Stimulated activated CD8-positive, alpha-beta memory T cell treated with anti-CD3 and anti-CD28 coated beads, Interleukin-15, amount 100 ng/mL, for 48 hours (primary cell): ENCODE data around the gene GPC6.

ENCODE experiments used
- DNase-seq, 2 donors: peaks; one replicate each; pipeline ENCODE4 v3.0.0-alpha.2; 2020; ENCODE audit warnings: low read depth in 2 of 2

The GPC6 gene

GRCh38 chr13:93499991-93500390, 273.4 kb downstream of the GPC6 start:
- DNase-seq = no peak

GRCh38 chr13:93502071-93502470, 275.5 kb downstream of the GPC6 start:
- no peak for DNase-seq

GRCh38 chr13:93502987-93503615, 276.5 kb downstream of the GPC6 start:
- no peak for DNase-seq

- DNase-seq = no peak
Measured at GRCh38 chr13:93505104-93505952, 278.7 kb downstream of the GPC6 start.

GRCh38 chr13:93511011-93511410, 284.4 kb downstream of the GPC6 start:
- DNase-seq = no peak

- DNase-seq = no peak
Measured at GRCh38 chr13:93515267-93515666, 288.7 kb downstream of the GPC6 start.

GRCh38 chr13:93517658-93518057, 291.1 kb downstream of the GPC6 start:
- DNase-seq = no peak

GRCh38 chr13:93521307-93521706, 294.7 kb downstream of the GPC6 start:
- no peak for DNase-seq

GRCh38 chr13:93522501-93522900, 295.9 kb downstream of the GPC6 start:
- DNase-seq = no peak

GRCh38 chr13:93525087-93525486, 298.5 kb downstream of the GPC6 start:
- no peak for DNase-seq

GRCh38 chr13:93527748-93528297, 301.2 kb downstream of the GPC6 start:
- DNase-seq = no peak

GRCh38 chr13:93529961-93530360, 303.4 kb downstream of the GPC6 start:
- no peak for DNase-seq

- no peak for DNase-seq
Measured at GRCh38 chr13:93534181-93534700, 307.6 kb downstream of the GPC6 start.

GRCh38 chr13:93535251-93535650, 308.6 kb downstream of the GPC6 start:
- DNase-seq = no peak

GRCh38 chr13:93539914-93540313, 313.3 kb downstream of the GPC6 start:
- DNase-seq = no peak

- DNase-seq = no peak
Measured at GRCh38 chr13:93547886-93548285, 321.3 kb downstream of the GPC6 start.

- no peak for DNase-seq
Measured at GRCh38 chr13:93549326-93550005, 322.9 kb downstream of the GPC6 start.

GRCh38 chr13:93550236-93550635, 323.6 kb downstream of the GPC6 start:
- DNase-seq = no peak

GRCh38 chr13:93552596-93552995, 326.0 kb downstream of the GPC6 start:
- DNase-seq = no peak

GRCh38 chr13:93554514-93554913, 327.9 kb downstream of the GPC6 start:
- no peak for DNase-seq

GRCh38 chr13:93558637-93559036, 332.0 kb downstream of the GPC6 start:
- no peak for DNase-seq

GRCh38 chr13:93559718-93560117, 333.1 kb downstream of the GPC6 start:
- DNase-seq = no peak
